Astrocyte (in vitro differentiated cells and primary cell): ENCODE data around the gene ENDOV.

Experiments used
- EZH2 ChIP-seq: IDR thresholded peaks from 2 replicates; pipeline ENCODE4 v1.6.1; 2012; ENCODE audit warnings: mild to moderate bottlenecking, low read length, inconsistent platforms; ENCODE audit not compliant: insufficient read depth
- TF ChIP-seq, protein P1 (sequence below): IDR thresholded peaks from 2 replicates; pipeline ENCODE4 v1.5.1; 2011; ENCODE audit warnings: low read depth, mild to moderate bottlenecking, inconsistent platforms, low read length, moderate library complexity; ENCODE audit not compliant: insufficient read depth

DNA sequence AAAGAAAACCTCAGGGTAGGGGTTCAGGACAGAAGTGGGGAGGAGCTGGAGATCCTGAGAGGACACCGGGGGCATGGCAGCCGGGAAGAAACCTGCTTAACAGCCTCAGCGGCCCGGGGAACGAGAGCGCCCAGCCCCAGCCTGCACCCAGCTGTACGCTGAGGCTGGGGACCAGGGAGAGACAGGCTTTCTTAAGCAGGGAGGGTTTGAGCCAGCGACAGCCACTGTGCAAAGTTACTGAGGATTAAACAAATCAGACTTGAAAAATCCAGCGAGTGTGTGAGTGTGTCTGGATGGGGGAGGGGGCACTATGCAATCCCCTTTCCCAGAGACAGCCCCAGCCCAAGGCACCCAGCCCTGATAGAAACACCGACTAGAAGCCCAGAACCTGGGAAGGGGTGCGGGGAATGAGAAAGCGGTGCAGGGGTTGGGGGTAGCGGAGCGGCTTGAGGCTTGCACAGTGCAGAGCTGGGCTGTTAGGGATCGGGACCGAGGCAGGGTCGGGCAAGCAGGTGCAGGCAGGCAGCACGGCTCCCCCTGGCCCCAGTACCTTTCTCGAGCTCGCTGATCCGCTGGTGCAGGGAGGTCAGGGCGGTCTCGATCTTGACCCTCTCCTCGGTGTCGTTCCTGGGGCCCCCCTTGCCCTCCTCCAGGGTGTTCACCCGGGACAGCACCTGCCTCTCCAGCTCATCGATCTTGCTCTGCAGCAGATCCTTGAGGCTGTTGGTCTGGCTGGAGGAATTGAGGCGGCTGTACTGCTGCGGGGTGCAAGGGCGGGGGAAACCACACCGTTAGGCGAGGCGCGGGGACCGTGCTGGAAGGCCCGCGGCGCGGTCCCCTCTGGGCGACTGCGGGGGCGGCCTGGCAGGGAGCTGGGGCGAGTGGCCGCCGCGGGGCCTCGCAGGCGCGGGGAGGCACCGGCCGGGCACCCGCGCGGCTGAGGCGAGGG lies 60.3 kb downstream of the ENDOV start:
- TF ChIP-seq, protein P1, sequence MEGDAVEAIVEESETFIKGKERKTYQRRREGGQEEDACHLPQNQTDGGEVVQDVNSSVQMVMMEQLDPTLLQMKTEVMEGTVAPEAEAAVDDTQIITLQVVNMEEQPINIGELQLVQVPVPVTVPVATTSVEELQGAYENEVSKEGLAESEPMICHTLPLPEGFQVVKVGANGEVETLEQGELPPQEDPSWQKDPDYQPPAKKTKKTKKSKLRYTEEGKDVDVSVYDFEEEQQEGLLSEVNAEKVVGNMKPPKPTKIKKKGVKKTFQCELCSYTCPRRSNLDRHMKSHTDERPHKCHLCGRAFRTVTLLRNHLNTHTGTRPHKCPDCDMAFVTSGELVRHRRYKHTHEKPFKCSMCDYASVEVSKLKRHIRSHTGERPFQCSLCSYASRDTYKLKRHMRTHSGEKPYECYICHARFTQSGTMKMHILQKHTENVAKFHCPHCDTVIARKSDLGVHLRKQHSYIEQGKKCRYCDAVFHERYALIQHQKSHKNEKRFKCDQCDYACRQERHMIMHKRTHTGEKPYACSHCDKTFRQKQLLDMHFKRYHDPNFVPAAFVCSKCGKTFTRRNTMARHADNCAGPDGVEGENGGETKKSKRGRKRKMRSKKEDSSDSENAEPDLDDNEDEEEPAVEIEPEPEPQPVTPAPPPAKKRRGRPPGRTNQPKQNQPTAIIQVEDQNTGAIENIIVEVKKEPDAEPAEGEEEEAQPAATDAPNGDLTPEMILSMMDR, result no peak
- TF ChIP-seq EZH2, result peak; percentile 98
